GM12865 (cell line): ENCODE data around the gene PABPC3.

Experiments used
- DNase-seq: peaks from one replicate; pipeline ENCODE4 v3.0.0; 2010; ENCODE audit warnings: low read depth
- H3K4me3 ChIP-seq: 2 replicates; pipeline ENCODE4 v1.5.1; 2011; ENCODE audit warnings: mild to moderate bottlenecking, low read depth, low read length, control low read depth
- CTCF ChIP-seq: IDR thresholded peaks from 2 replicates; pipeline ENCODE4 v1.5.1; 2011; ENCODE audit warnings: low read length, control low read depth, low read depth, inconsistent platforms; ENCODE audit not compliant: insufficient read depth; ENCODE audit errors: missing control alignments

Gene PABPC3

GRCh38 chr13:25080773-25081172 is 15.2 kb upstream of the PABPC3 start:
- no peak for DNase-seq
- TF ChIP-seq CTCF: no peak
- H3K4me3 ChIP-seq: no peak overlapping the region

GRCh38 chr13:25084096-25084495 is 11.8 kb upstream of the PABPC3 start:
- TF ChIP-seq CTCF: no peak
- no peak overlapping the region for H3K4me3 ChIP-seq
- DNase-seq: no peak

- H3K4me3 ChIP-seq: no peak overlapping the region
- DNase-seq: peak; percentile 67
- TF ChIP-seq CTCF: peak; percentile 65
Measured at GRCh38 chr13:25085125-25085742, 10.7 kb upstream of the PABPC3 start.

GRCh38 chr13:25088562-25089221 is 7.2 kb upstream of the PABPC3 start:
- peak; percentile 32 for DNase-seq
- no peak overlapping the region for H3K4me3 ChIP-seq
- no peak for TF ChIP-seq CTCF

GRCh38 chr13:25097426-25097825 is 1.5 kb downstream of the PABPC3 start:
- no peak for TF ChIP-seq CTCF
- no peak for DNase-seq
- H3K4me3 ChIP-seq: no peak overlapping the region

GRCh38 chr13:25103711-25104110 is 7.8 kb downstream of the PABPC3 start:
- no peak for DNase-seq
- TF ChIP-seq CTCF: no peak
- no peak overlapping the region for H3K4me3 ChIP-seq

GRCh38 chr13:25109341-25109740 is 13.4 kb downstream of the PABPC3 start:
- H3K4me3 ChIP-seq: no peak overlapping the region
- TF ChIP-seq CTCF: no peak
- DNase-seq: no peak
